ENCODE data around the gene DAB1.

Gene DAB1

DNA sequence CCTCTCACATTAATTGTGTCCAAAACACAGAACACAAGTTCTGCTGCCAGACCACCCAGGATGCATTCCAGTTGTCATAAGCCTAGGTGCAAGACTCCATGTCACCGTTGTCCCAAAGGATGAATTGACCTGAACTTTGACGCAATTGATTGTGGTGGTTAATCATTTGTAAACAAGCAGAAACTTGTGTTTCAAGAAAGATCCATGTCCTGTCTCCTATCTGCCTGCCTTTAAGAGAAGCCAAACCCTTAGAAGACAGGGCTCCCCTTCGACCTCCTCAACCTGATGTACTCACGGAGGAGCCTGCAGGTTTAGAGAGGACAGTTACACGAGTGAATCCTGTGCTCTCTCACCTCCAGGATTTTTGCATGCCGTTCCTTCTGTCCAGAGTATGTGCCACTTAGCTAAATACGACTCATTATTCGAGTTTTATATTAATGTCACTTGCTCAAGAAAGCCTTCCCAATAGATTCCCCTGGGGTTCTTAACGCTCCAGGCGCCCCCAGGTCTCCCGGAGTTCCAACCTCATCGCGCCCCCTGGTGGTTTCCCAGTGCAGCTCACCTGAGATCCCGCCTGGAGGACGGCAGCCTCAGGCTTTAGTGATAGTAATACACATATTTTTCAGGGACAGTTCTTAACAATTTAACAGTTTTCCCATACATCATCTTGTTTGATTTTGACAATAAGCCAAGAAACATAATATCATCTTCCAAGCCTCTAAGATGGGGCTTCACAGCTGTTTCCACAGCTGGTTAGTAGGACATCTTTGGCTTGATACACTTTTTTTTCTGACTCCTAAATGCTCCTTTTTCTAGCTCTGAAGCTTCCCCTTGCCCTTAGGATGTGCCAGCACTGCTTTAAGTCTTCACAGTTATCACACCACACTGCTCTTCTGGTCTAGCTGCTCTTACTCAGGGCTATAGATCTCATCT is 455.7 kb downstream of the DAB1 start:
- Histone ChIP-seq H3K27me3 (no peaks in the 10 kb centered on the region), H3K4me2 (no peak overlapping the region)
- TF ChIP-seq Cebpa-rat (IDR thresholded peaks at IDR 0.05), result no peak

DNA sequence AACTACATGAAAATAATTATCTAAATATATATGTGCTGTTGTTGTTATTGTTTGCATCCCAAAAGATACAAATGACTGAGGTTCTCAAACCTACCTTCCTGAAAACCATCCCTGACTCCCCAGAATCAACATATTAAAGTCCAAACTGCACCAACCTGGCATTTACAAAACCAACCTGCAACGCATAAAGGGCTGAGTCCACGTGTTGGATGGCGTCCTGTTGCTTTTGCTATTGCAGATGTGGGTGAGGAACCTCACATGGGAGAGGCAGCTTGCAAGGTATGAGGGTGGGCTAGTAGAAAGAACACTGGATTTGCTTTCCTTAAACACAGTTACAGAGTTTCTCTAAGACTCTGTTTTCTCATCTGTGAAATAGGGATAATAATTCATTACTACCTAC is 456.5 kb downstream of the DAB1 start:
- H3K4me1 ChIP-seq, result no peaks in the 10 kb centered on the region
- H3K4me3 ChIP-seq, result no peak overlapping the region
- no peaks in the 10 kb centered on the region for H4K20me1 ChIP-seq
- H3K4me2 ChIP-seq, result no peak overlapping the region
- no peaks in the 10 kb centered on the region for H3K36me3 ChIP-seq
- H3K9ac ChIP-seq, result no peak overlapping the region
- TF ChIP-seq Cebpa-rat (IDR thresholded peaks at IDR 0.05), result no peak
- no peak overlapping the region for H3K27ac ChIP-seq
- 0 out of 2 replicates have a peak, but pooled peaks cover 4% of the 10 kb centered on the region for H3K9me3 ChIP-seq
- no peaks in the 10 kb centered on the region for H3K27me3 ChIP-seq

More for the DNA sequence above, 455.7 kb downstream of the DAB1 start:
- no peak overlapping the region for H3K27ac ChIP-seq
- no peaks in the 10 kb centered on the region for H3K36me3 ChIP-seq
- H3K9ac ChIP-seq, result no peak overlapping the region
- 0 out of 2 replicates have a peak, but pooled peaks cover 4% of the 10 kb centered on the region for H3K9me3 ChIP-seq
- H4K20me1 ChIP-seq, result no peaks in the 10 kb centered on the region
- H3K4me3 ChIP-seq, result no peak overlapping the region
- no peaks in the 10 kb centered on the region for H3K4me1 ChIP-seq

DNA sequence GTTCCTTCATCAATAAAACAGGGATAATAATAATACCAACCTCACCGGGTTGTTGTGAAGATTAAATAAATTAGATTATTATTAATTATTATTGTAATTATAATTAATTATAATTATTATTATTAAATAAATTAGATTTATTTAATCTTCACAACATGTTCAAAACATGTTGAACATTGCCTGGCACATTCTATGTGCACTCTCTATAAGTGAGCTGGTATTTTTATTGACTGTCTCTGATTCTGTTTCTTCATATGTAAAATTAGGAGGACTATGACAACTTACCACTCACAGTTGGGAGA is 457.2 kb downstream of the DAB1 start:
- Histone ChIP-seq H3K36me3 (no peaks in the 10 kb centered on the region), H3K4me2 (no peak overlapping the region), H3K27ac (no peak overlapping the region), H3K4me1 (no peaks in the 10 kb centered on the region), H3K9ac (no peak overlapping the region), H3K27me3 (no peaks in the 10 kb centered on the region), H3K9me3 (0 out of 2 replicates have a peak, but pooled peaks cover 4% of the 10 kb centered on the region), H3K4me3 (no peak overlapping the region), H4K20me1 (no peaks in the 10 kb centered on the region)
- TF ChIP-seq Cebpa-rat (IDR thresholded peaks at IDR 0.05), result no peak

DNA sequence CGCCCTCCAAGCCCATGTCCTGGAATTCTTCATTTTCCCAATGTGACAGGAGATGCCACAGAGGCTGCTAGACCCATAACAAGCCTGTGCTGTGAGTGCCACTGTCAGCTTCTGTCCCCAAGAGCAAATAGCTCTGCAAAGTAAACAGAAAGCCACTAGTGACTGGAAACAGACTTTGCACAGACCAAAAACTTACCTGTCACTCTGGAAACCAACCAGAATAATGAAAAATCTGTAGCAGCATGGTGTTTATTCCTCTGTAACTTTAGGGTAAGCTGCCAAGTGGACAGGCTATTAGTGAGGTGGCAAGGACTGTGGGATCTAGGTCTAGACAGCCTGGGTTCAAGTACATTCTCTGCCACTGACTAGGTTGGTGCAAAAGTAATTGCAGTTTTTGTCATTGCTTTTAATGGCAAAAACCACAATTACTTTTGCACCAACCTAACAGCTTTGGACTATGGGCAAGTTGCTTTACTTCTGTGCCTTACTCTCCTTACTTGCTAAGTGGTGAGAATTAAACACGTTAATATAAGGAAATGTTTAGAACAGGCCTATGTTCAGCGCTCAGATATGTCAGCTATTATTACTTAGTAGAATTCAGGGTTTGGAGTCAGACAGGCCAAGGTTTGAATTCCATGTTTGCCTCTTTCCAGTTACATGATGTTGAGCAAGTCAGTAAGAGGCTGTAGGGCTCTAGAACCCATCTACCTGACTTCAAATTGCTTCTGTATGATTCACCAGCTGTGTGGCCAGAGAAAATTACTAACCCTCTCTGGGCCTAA is 457.8 kb downstream of the DAB1 start, which contains the start of gene C8B:
TSS of gene C8B (minus strand) at position 100 of the 782 bp plus-strand sequence. CDS start at position 33, 67 bp downstream.
- Histone ChIP-seq H3K27ac (no peak within 1 kb of the TSS), H3K4me2 (no peak within 1 kb of the TSS), H3K36me3 (no peaks in the 10 kb centered on the region), H3K9ac (no peak within 1 kb of the TSS), H4K20me1 (no peaks in the 10 kb centered on the region), H3K9me3 (0 out of 2 replicates have a peak, but pooled peaks cover 4% of the 10 kb centered on the region), H3K4me1 (no peaks in the 10 kb centered on the region), H3K27me3 (no peaks in the 10 kb centered on the region), H3K4me3 (no peak within 1 kb of the TSS)
- TF ChIP-seq Cebpa-rat (IDR thresholded peaks at IDR 0.05), result no peak

DNA sequence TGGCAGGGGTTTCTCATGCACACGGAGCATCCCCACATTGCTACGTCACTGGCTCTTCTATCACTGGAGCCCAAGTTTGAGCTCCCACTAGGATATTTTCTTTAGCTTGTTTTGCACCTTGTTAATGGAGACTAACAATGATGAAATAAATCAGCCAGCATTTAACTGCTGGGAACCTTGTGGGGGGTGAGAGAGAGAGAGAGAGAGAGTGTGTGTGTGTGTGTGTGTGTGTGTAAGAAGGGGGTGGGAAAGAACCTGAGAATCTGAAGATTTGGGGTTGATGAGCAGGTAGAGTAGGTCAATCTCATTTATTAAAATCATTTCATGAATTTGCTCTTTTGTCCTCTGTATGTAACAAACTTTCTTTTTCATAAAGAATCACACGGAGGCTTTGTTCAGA is 458.7 kb downstream of the DAB1 start:
- Histone ChIP-seq H3K4me3 (no peak overlapping the region), H3K4me1 (no peaks in the 10 kb centered on the region), H3K9ac (no peak overlapping the region), H3K27me3 (no peaks in the 10 kb centered on the region), H3K27ac (no peak overlapping the region), H3K9me3 (0 out of 2 replicates have a peak, but pooled peaks cover 4% of the 10 kb centered on the region), H3K36me3 (no peaks in the 10 kb centered on the region), H4K20me1 (no peaks in the 10 kb centered on the region), H3K4me2 (no peak overlapping the region)
- TF ChIP-seq Cebpa-rat (IDR thresholded peaks at IDR 0.05), result no peak

DNA sequence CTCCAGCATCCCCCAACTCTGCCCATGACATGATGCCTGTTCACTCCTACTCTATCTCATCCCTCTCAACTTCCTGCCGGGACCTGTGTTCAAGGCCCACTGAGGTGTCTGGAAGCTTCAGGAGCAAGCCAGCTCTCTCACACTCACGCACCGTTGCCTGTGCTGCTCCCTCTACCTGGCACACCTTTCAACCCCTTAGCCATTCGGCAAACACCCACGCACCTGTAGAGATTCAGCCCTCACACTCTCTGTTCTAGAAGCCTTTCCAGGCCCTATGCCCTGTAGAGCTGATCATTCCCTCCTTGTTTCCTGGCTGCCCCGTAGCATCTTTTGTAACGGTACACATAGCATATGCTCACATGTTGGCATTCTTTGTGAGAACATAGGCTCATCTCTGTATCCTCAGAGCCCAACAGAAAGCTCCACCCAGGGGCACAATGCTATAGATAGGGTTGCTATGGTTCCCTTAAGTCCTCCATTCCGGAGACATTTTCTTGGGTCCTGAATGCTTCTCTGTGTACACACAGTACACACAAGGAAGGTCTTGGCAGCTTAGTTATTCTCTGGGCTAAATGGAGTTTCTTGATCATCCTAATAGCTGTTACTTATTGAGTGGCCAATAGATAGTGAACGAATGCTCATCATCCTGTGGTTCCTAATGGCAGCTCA is 459.4 kb downstream of the DAB1 start:
- 0 out of 2 replicates have a peak, but pooled peaks cover 4% of the 10 kb centered on the region for H3K9me3 ChIP-seq
- H3K4me3 ChIP-seq, result no peak overlapping the region
- no peaks in the 10 kb centered on the region for H3K36me3 ChIP-seq
- no peak for TF ChIP-seq Cebpa-rat (IDR thresholded peaks at IDR 0.05)
- no peak overlapping the region for H3K9ac ChIP-seq
- H3K27me3 ChIP-seq, result no peaks in the 10 kb centered on the region
- no peak overlapping the region for H3K27ac ChIP-seq
- H3K4me1 ChIP-seq, result no peaks in the 10 kb centered on the region
- no peak overlapping the region for H3K4me2 ChIP-seq
- H4K20me1 ChIP-seq, result no peaks in the 10 kb centered on the region

DNA sequence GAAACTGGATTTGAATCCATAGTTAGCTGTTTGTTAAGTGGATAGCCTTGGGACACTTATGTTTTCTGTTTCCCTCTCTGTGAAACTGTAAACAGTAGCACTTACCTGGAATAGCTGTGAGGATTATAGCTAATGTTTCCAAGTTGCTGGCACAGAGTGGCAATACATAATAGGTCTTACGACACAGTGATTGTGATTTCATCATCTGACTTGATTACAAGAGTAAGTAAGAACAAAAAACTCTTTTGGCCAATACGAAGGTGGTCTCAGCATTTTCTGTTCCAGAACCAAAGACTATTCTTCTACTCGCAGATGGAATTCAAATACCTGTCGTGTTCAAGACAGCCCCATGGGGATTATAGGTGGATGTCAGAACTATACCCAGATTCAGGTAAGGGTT is 460.2 kb downstream of the DAB1 start:
- no peak overlapping the region for H3K4me3 ChIP-seq
- no peak overlapping the region for H3K27ac ChIP-seq
- H3K27me3 ChIP-seq, result no peaks in the 10 kb centered on the region
- H4K20me1 ChIP-seq, result no peaks in the 10 kb centered on the region
- TF ChIP-seq Cebpa-rat (IDR thresholded peaks at IDR 0.05), result no peak
- no peaks in the 10 kb centered on the region for H3K4me1 ChIP-seq
- no peak overlapping the region for H3K4me2 ChIP-seq
- H3K9ac ChIP-seq, result no peak overlapping the region
- no peaks in the 10 kb centered on the region for H3K36me3 ChIP-seq
- no peaks in the 10 kb centered on the region for H3K9me3 ChIP-seq

DNA sequence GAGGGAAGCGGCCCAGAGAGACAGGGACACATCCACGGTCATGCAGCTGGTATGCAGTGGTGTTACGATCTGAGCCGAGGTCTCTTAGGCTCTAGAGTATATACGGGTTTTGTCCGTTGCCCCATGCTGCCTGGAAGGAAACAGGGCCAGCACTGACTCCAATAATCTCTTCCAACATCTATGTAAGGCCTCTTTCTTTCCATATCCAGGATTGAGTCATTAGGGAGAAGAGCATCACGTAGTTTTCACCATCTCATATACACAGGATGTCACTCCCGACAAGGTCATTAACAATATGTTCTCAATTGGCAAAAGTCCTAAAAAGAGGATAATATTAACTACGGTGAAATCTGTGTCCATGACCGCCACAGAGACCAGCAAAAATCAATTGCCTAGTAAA is 462.4 kb downstream of the DAB1 start:
- Histone ChIP-seq H3K36me3 (no peaks in the 10 kb centered on the region), H3K4me1 (no peaks in the 10 kb centered on the region), H3K4me3 (no peak overlapping the region), H4K20me1 (no peaks in the 10 kb centered on the region), H3K9me3 (no peaks in the 10 kb centered on the region), H3K27ac (no peak overlapping the region), H3K9ac (no peak overlapping the region), H3K4me2 (no peak overlapping the region), H3K27me3 (no peaks in the 10 kb centered on the region)
- no peak for TF ChIP-seq Cebpa-rat (IDR thresholded peaks at IDR 0.05)

DNA sequence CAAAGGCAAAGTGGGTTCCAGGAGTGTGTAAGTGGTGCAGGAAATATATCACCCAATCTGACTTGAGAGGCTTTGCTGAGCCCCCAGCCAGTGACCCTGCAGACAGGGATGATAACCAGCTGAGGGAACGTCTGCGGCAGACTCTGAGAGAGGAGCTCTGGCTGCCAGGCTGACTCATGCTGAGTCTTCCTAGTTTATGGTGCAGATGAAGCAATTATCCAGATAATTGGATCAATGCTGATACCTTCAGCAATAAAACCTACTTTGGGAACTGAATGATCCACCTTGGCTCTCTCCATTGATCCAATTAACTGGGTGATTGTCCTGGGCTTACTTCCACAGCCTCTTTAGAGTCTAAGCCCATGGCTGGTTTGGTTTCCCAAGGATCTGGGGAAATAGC is 465.3 kb downstream of the DAB1 start:
- Histone ChIP-seq H3K9me3 (no peaks in the 10 kb centered on the region), H3K9ac (no peak overlapping the region), H3K4me3 (no peak overlapping the region), H3K4me2 (no peak overlapping the region), H3K36me3 (no peaks in the 10 kb centered on the region), H3K27me3 (no peaks in the 10 kb centered on the region), H4K20me1 (no peaks in the 10 kb centered on the region), H3K27ac (no peak overlapping the region), H3K4me1 (no peaks in the 10 kb centered on the region)
- TF ChIP-seq Cebpa-rat (IDR thresholded peaks at IDR 0.05), result no peak
